ENCODE data around the gene NCF4.

- TF ChIP-seq POLR2AphosphoS5 (IDR thresholded peaks at IDR 0.05; ENCODE audit: low read depth, low read length) (no peak), POLR2A (IDR thresholded peaks at IDR 0.05; ENCODE audit: low read depth, low read length) (no peak), TAF1 (IDR thresholded peaks at IDR 0.05; ENCODE audit: borderline replicate concordance, low read depth, low read length) (no peak)
Observed at GRCh38 chr22:36902143-36902926, 41.5 kb downstream of the NCF4 start.
